ENCODE results near the gene PDLIM5. TPM values are rescaled to one million over a fixed set of nuclear protein-coding genes. Genes with fewer than 3 reads are reported as not detected.

Gene PDLIM5
- total and polyA plus RNA-seq, 9 donors = 24.9 to 160 (median 87.8) TPM

- DNase-seq = no peak
- 45 to 62% (median 61%) methylated on average over 7 of the region's 7 CpGs for WGBS, 3 donors
- Histone ChIP-seq H3K36me3 (no peaks in the 10 kb centered on the region), H3K4me1 (ENCODE audit: insufficient read depth) (peaks cover 1% of the 10 kb centered on the region), H3K9me3 (no peaks in the 10 kb centered on the region), H3K27ac (peak overlapping the region in 1 of 2 donors; percentile 92), H3K4me3 (peak overlapping the region; percentile 92), H3K27me3 (no peaks in the 10 kb centered on the region)
- intact Hi-C loops (cut with DNase I) = loop anchor here in 1 of 4 donors (5.0 to 10.0 kb wide), 2 partner anchors 41 to 51 kb away; no protein-coding TSS in a partner anchor
- TF ChIP-seq EP300 (IDR thresholded peaks at IDR 0.05) (no peak), CTCF (IDR thresholded peaks at IDR 0.05) (no peak), POLR2A (IDR thresholded peaks at IDR 0.05) (no peak)
These were observed 1.7 kb downstream of the PDLIM5 start for GRCh38 chr4:94453391-94453963.

DNA sequence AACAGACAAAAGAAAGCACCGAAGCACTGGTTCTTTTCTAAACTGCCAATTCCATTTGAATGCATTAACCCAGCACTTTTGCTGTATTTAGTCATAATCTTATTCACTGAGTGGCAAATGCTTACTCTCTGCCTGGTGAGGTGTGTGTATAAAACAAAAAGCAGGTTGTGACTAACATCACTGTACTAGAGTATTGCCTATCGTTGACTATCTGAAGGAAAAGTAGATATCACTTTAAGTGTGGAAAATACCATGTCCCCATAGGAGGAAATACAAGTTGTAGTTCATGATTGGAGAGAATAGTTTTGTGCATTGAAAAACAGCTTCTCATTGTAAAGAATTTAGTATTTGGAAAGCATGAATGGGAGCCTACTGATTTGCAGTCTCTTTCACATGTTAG lies 2.7 kb downstream of the PDLIM5 start:
- no peaks in the 10 kb centered on the region for H3K27me3 ChIP-seq
- peak overlapping the region; percentile 92 for H3K4me3 ChIP-seq
- H3K36me3 ChIP-seq = no peaks in the 10 kb centered on the region
- no peak overlapping the region for H3K27ac ChIP-seq
- no peak for DNase-seq
- TF ChIP-seq POLR2A (IDR thresholded peaks at IDR 0.05) = no peak
- no peak for TF ChIP-seq CTCF (IDR thresholded peaks at IDR 0.05)
- no peak for TF ChIP-seq EP300 (IDR thresholded peaks at IDR 0.05)
- no peaks in the 10 kb centered on the region for H3K9me3 ChIP-seq
- intact Hi-C loops (cut with DNase I) = loop anchor here in 1 of 4 donors (5.0 to 10.0 kb wide), 2 partner anchors 42 to 50 kb away; no protein-coding TSS in a partner anchor
- H3K4me1 ChIP-seq (ENCODE audit: insufficient read depth) = peaks cover 1% of the 10 kb centered on the region
- WGBS, 3 donors = 40 to 53% (median 48%) methylated on average over 2 of the region's 2 CpGs

DNA sequence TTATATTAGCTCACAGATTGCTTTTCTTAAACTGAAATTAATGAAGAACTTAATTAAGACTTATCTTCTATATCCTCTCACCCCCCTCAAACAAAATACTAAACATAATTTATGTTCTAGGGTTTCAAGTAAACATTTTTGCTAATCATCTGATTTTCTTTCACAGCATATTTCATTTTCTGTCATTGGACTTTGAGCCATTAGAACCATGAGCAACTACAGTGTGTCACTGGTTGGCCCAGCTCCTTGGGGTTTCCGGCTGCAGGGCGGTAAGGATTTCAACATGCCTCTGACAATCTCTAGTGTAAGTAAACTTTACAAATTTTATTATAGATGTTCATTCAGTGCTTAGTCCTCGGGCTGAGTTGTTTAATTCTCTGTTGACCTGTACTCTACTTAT lies 3.3 kb downstream of the PDLIM5 start:
- TF ChIP-seq CTCF (IDR thresholded peaks at IDR 0.05) (no peak), EP300 (IDR thresholded peaks at IDR 0.05) (no peak), POLR2A (IDR thresholded peaks at IDR 0.05) (no peak)
- intact Hi-C loops (cut with DNase I) = loop anchor here in 1 of 4 donors (10.0 kb wide), 1 partner anchor 50 kb away; no protein-coding TSS in a partner anchor
- DNase-seq = peak in 4 of 5 donors; percentile 26 to 66 (median 43)
- H3K27ac ChIP-seq = no peak overlapping the region
- WGBS, 3 donors = 52 to 59% (median 59%) methylated on average over 3 of the region's 3 CpGs
- H3K4me1 ChIP-seq (ENCODE audit: insufficient read depth) = peaks cover 1% of the 10 kb centered on the region
- peak overlapping the region; percentile 92 for H3K4me3 ChIP-seq
- H3K9me3 ChIP-seq = no peaks in the 10 kb centered on the region
- no peaks in the 10 kb centered on the region for H3K36me3 ChIP-seq
- H3K27me3 ChIP-seq = no peaks in the 10 kb centered on the region

DNA sequence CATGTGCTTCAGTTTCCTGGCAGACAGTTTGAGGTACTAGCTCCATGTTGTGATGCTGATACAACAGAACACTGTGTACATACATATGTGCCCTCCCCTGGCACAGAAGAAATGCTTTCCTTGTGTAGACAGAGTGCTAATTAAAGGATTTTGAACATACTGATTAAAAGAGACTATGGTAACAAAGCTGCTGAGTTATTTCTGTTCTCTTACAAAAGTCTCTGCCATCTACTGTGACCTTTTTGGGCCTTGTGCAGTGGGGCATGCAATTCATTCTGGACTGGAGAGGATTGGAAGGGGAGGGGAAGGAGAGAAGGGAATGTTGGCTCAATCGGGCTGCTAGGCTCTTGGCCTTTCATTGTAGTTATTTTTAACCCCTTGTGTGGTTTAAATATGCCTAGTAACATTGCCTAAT lies 6.0 kb downstream of the PDLIM5 start:
- Histone ChIP-seq H3K9me3 (no peaks in the 10 kb centered on the region), H3K4me1 (ENCODE audit: insufficient read depth) (peaks cover 1% of the 10 kb centered on the region), H3K27me3 (no peaks in the 10 kb centered on the region), H3K27ac (no peak overlapping the region), H3K36me3 (no peaks in the 10 kb centered on the region), H3K4me3 (no peak overlapping the region)
- intact Hi-C loops (cut with DNase I) = loop anchor here in 1 of 4 donors (10.0 kb wide), 1 partner anchor 47 kb away; no protein-coding TSS in a partner anchor
- 0% methylated on average over 1 of the region's 1 CpG for WGBS, 3 donors
- TF ChIP-seq EP300 (IDR thresholded peaks at IDR 0.05) (no peak), CTCF (IDR thresholded peaks at IDR 0.05) (no peak), POLR2A (IDR thresholded peaks at IDR 0.05) (no peak)
- DNase-seq = no peak
